ENCODE data around the gene SUGCT.

SUGCT gene

GRCh38 chr7:40851001-40851400 is 716.2 kb downstream of the SUGCT start:
- H3K4me1 Mint-ChIP-seq, result no peaks in the 10 kb centered on the region
- H3K36me3 Mint-ChIP-seq, result no peaks in the 10 kb centered on the region
- no peak overlapping the region for H3K4me3 Mint-ChIP-seq
- no peaks in the 10 kb centered on the region for H3K9me3 Mint-ChIP-seq
- no peaks in the 10 kb centered on the region for H3K27me3 Mint-ChIP-seq
- H3K27ac Mint-ChIP-seq, result no peak overlapping the region

GRCh38 chr7:40859076-40859475 is 724.3 kb downstream of the SUGCT start:
- Mint-ChIP-seq H3K4me3 (no peak overlapping the region), H3K36me3 (no peaks in the 10 kb centered on the region), H3K9me3 (no peaks in the 10 kb centered on the region), H3K27me3 (no peaks in the 10 kb centered on the region), H3K4me1 (no peaks in the 10 kb centered on the region), H3K27ac (no peak overlapping the region)

- H3K36me3 Mint-ChIP-seq, result no peaks in the 10 kb centered on the region
- H3K4me3 Mint-ChIP-seq, result no peak overlapping the region
- no peaks in the 10 kb centered on the region for H3K4me1 Mint-ChIP-seq
- H3K9me3 Mint-ChIP-seq, result no peaks in the 10 kb centered on the region
- H3K27me3 Mint-ChIP-seq, result no peaks in the 10 kb centered on the region
- no peak overlapping the region for H3K27ac Mint-ChIP-seq
Measured at GRCh38 chr7:40859965-40860543, 725.2 kb downstream of the SUGCT start.

GRCh38 chr7:40865441-40866233 is 730.8 kb downstream of the SUGCT start:
- Mint-ChIP-seq H3K9me3 (no peaks in the 10 kb centered on the region), H3K27me3 (no peaks in the 10 kb centered on the region), H3K4me3 (no peak overlapping the region), H3K36me3 (no peaks in the 10 kb centered on the region), H3K27ac (no peak overlapping the region), H3K4me1 (no peaks in the 10 kb centered on the region)

- H3K4me1 Mint-ChIP-seq, result no peaks in the 10 kb centered on the region
- no peaks in the 10 kb centered on the region for H3K27me3 Mint-ChIP-seq
- no peak overlapping the region for H3K27ac Mint-ChIP-seq
- no peak overlapping the region for H3K4me3 Mint-ChIP-seq
- H3K36me3 Mint-ChIP-seq, result no peaks in the 10 kb centered on the region
- H3K9me3 Mint-ChIP-seq, result no peaks in the 10 kb centered on the region
Measured at GRCh38 chr7:40866601-40867000, 731.8 kb downstream of the SUGCT start.

- no peaks in the 10 kb centered on the region for H3K27me3 Mint-ChIP-seq
- H3K9me3 Mint-ChIP-seq, result no peaks in the 10 kb centered on the region
- H3K4me1 Mint-ChIP-seq, result no peaks in the 10 kb centered on the region
Measured at GRCh38 chr7:40870108-40870507, 735.3 kb downstream of the SUGCT start.

GRCh38 chr7:40873248-40873647 is 738.4 kb downstream of the SUGCT start:
- Mint-ChIP-seq H3K4me3 (no peak overlapping the region), H3K36me3 (no peaks in the 10 kb centered on the region), H3K4me1 (no peaks in the 10 kb centered on the region), H3K27me3 (no peaks in the 10 kb centered on the region), H3K27ac (no peak overlapping the region), H3K9me3 (no peaks in the 10 kb centered on the region)

More at GRCh38 chr7:40870108-40870507, 735.3 kb downstream of the SUGCT start:
- H3K4me3 Mint-ChIP-seq, result no peak overlapping the region
- H3K36me3 Mint-ChIP-seq, result no peaks in the 10 kb centered on the region
- no peak overlapping the region for H3K27ac Mint-ChIP-seq

- Mint-ChIP-seq H3K36me3 (no peaks in the 10 kb centered on the region), H3K27ac (no peak overlapping the region), H3K27me3 (no peaks in the 10 kb centered on the region), H3K4me1 (no peaks in the 10 kb centered on the region), H3K4me3 (no peak overlapping the region), H3K9me3 (no peaks in the 10 kb centered on the region)
Measured at GRCh38 chr7:40874756-40875155, 740.0 kb downstream of the SUGCT start.

- no peaks in the 10 kb centered on the region for H3K9me3 Mint-ChIP-seq
- no peaks in the 10 kb centered on the region for H3K4me1 Mint-ChIP-seq
- H3K27ac Mint-ChIP-seq, result no peak overlapping the region
- no peaks in the 10 kb centered on the region for H3K27me3 Mint-ChIP-seq
- H3K4me3 Mint-ChIP-seq, result no peak overlapping the region
- no peaks in the 10 kb centered on the region for H3K36me3 Mint-ChIP-seq
Measured at GRCh38 chr7:40876601-40877000, 741.8 kb downstream of the SUGCT start.

GRCh38 chr7:40879941-40880543 is 745.2 kb downstream of the SUGCT start:
- Mint-ChIP-seq H3K4me3 (no peak overlapping the region), H3K4me1 (no peaks in the 10 kb centered on the region), H3K27me3 (no peaks in the 10 kb centered on the region), H3K36me3 (no peaks in the 10 kb centered on the region), H3K27ac (no peak overlapping the region), H3K9me3 (no peaks in the 10 kb centered on the region)

GRCh38 chr7:40880581-40880980 is 745.8 kb downstream of the SUGCT start:
- Mint-ChIP-seq H3K9me3 (no peaks in the 10 kb centered on the region), H3K4me1 (no peaks in the 10 kb centered on the region), H3K4me3 (no peak overlapping the region), H3K27me3 (no peaks in the 10 kb centered on the region), H3K36me3 (no peaks in the 10 kb centered on the region), H3K27ac (no peak overlapping the region)

- Mint-ChIP-seq H3K27ac (no peak overlapping the region), H3K27me3 (no peaks in the 10 kb centered on the region), H3K4me3 (no peak overlapping the region), H3K9me3 (no peaks in the 10 kb centered on the region), H3K36me3 (no peaks in the 10 kb centered on the region), H3K4me1 (no peaks in the 10 kb centered on the region)
Measured at GRCh38 chr7:40881405-40881926, 746.7 kb downstream of the SUGCT start.

GRCh38 chr7:40882071-40882658 is 747.4 kb downstream of the SUGCT start:
- Mint-ChIP-seq H3K4me3 (no peak overlapping the region), H3K9me3 (no peaks in the 10 kb centered on the region), H3K27ac (no peak overlapping the region), H3K27me3 (no peaks in the 10 kb centered on the region), H3K4me1 (no peaks in the 10 kb centered on the region), H3K36me3 (no peaks in the 10 kb centered on the region)

GRCh38 chr7:40883826-40884225 is 749.0 kb downstream of the SUGCT start:
- Mint-ChIP-seq H3K9me3 (no peaks in the 10 kb centered on the region), H3K27me3 (no peaks in the 10 kb centered on the region), H3K4me3 (no peak overlapping the region), H3K36me3 (no peaks in the 10 kb centered on the region), H3K4me1 (no peaks in the 10 kb centered on the region), H3K27ac (no peak overlapping the region)

GRCh38 chr7:40884241-40884640 is 749.4 kb downstream of the SUGCT start:
- no peak overlapping the region for H3K27ac Mint-ChIP-seq
- no peaks in the 10 kb centered on the region for H3K27me3 Mint-ChIP-seq
- no peaks in the 10 kb centered on the region for H3K4me1 Mint-ChIP-seq
- no peak overlapping the region for H3K4me3 Mint-ChIP-seq
- no peaks in the 10 kb centered on the region for H3K36me3 Mint-ChIP-seq
- no peaks in the 10 kb centered on the region for H3K9me3 Mint-ChIP-seq

- Mint-ChIP-seq H3K27ac (no peak overlapping the region), H3K36me3 (no peaks in the 10 kb centered on the region), H3K4me3 (no peak overlapping the region), H3K27me3 (no peaks in the 10 kb centered on the region), H3K9me3 (peaks cover under 1% of the 10 kb centered on the region), H3K4me1 (no peaks in the 10 kb centered on the region)
Measured at GRCh38 chr7:40885503-40885902, 750.7 kb downstream of the SUGCT start.
